Liver (tissue), 9 donors: ENCODE results near the gene FGF12. TPM values are rescaled to one million over a fixed set of nuclear protein-coding genes. Genes with fewer than 3 reads are reported as not detected.

Experiments used
- DNase-seq: peaks from one replicate; pipeline ENCODE4 v3.0.0-alpha.2; 2017; ENCODE audit warnings: low spot score
- H3K27ac ChIP-seq, 2 donors: one replicate each; pipeline ENCODE4 v1.7.0; 2013; ENCODE audit warnings: inconsistent platforms in 2 of 2, low read length in 2 of 2, control low read depth in 1 of 2, low read depth in 1 of 2, mild to moderate bottlenecking in 1 of 2
- H3K27me3 ChIP-seq, 4 donors: one replicate each; pipeline versions ENCODE4 v1.6.1 to v1.7.0; 2013; ENCODE audit warnings: low read length in 3 of 4, inconsistent platforms in 1 of 4, mild to moderate bottlenecking in 1 of 4, moderate library complexity in 1 of 4; ENCODE audit not compliant: control insufficient read depth in 4 of 4, insufficient read depth in 4 of 4
- H3K36me3 ChIP-seq, 4 donors: one replicate each; pipeline versions ENCODE4 v1.6.1 to v1.7.0; 2013; ENCODE audit warnings: low read length in 3 of 4, mild to moderate bottlenecking in 3 of 4, low read depth in 1 of 4, moderate library complexity in 1 of 4; ENCODE audit not compliant: control insufficient read depth in 4 of 4, insufficient read depth in 3 of 4
- H3K4me1 ChIP-seq, 4 donors: one replicate each; pipeline versions ENCODE4 v1.6.1 to v1.7.0; 2013; ENCODE audit warnings: low read length in 3 of 4, mild to moderate bottlenecking in 3 of 4, moderate library complexity in 1 of 4; ENCODE audit not compliant: control insufficient read depth in 4 of 4, insufficient read depth in 4 of 4
- H3K4me3 ChIP-seq, 3 donors: one replicate each; pipeline versions ENCODE4 v1.6.1 to v1.7.0; 2013; ENCODE audit warnings: low read length in 3 of 3, control low read depth in 1 of 3, low read depth in 1 of 3, mild to moderate bottlenecking in 1 of 3
- H3K9ac ChIP-seq, 2 donors: one replicate each; pipeline ENCODE4 v1.7.0; 2013; ENCODE audit warnings: low read length in 2 of 2, mild to moderate bottlenecking in 2 of 2, moderate library complexity in 2 of 2, control low read depth in 1 of 2, low read depth in 1 of 2
- H3K9me3 ChIP-seq, 4 donors: one replicate each; pipeline versions ENCODE4 v1.6.1 to v1.7.0; 2013; ENCODE audit warnings: low read length in 3 of 4; ENCODE audit not compliant: control insufficient read depth in 4 of 4
- CTCF ChIP-seq: fragments of 150-350 bp; IDR thresholded peaks from 2 replicates; pipeline ENCODE4 v1.5.1; 2017; ENCODE audit warnings: improper control_type of control experiment, low read depth, low read length; ENCODE audit not compliant: missing input control
- EGR1 ChIP-seq, 2 donors: IDR thresholded peaks; 2 replicates each; pipeline ENCODE4 v1.6.1; 2016 to 2018; ENCODE audit warnings: antibody characterized with exemption in 2 of 2, low read depth in 2 of 2
- FOXA1 ChIP-seq: IDR thresholded peaks from 2 replicates; pipeline ENCODE4 v1.6.1; 2016; ENCODE audit warnings: antibody characterized with exemption
- FOXA2 ChIP-seq: IDR thresholded peaks from 2 replicates; pipeline ENCODE4 v1.6.1; 2016; ENCODE audit warnings: antibody characterized with exemption
- GABPA ChIP-seq, 2 donors: IDR thresholded peaks in 1 of 2; conservative IDR thresholded peaks in 1 of 2; 2 replicates each; pipeline ENCODE4 v1.6.1; 2016; ENCODE audit warnings: antibody characterized with exemption in 2 of 2, mild to moderate bottlenecking in 1 of 2, moderate library complexity in 1 of 2
- HNF4A ChIP-seq, 2 donors: conservative IDR thresholded peaks; 2 replicates each; pipeline ENCODE4 v1.6.1; 2016; ENCODE audit warnings: antibody characterized with exemption in 2 of 2, mild to moderate bottlenecking in 2 of 2
- HNF4G ChIP-seq: IDR thresholded peaks from 2 replicates; pipeline ENCODE4 v1.6.1; 2016; ENCODE audit warnings: antibody characterized with exemption
- JUND ChIP-seq, 2 donors: IDR thresholded peaks; 2 replicates each; pipeline ENCODE4 v1.6.1; 2016; ENCODE audit warnings: antibody characterized with exemption in 2 of 2
- MAX ChIP-seq: IDR thresholded peaks from 2 replicates; pipeline ENCODE4 v1.6.1; 2016; ENCODE audit warnings: antibody characterized with exemption
- NR2F2 ChIP-seq: IDR thresholded peaks from 2 replicates; pipeline ENCODE4 v1.6.1; 2016; ENCODE audit warnings: antibody characterized with exemption
- RAD21 ChIP-seq, 2 donors: IDR thresholded peaks; 2 replicates each; pipeline ENCODE4 v1.6.1; 2016; ENCODE audit warnings: antibody characterized with exemption in 2 of 2, mild to moderate bottlenecking in 2 of 2
- RXRA ChIP-seq, 2 donors: IDR thresholded peaks; 2 replicates each; pipeline ENCODE4 v1.6.1; 2017 to 2018; ENCODE audit warnings: antibody characterized with exemption in 2 of 2, mild to moderate bottlenecking in 1 of 2
- SP1 ChIP-seq: IDR thresholded peaks from 2 replicates; pipeline ENCODE4 v1.6.1; 2018; ENCODE audit warnings: antibody characterized with exemption, mild to moderate bottlenecking
- TAF1 ChIP-seq: conservative IDR thresholded peaks from 2 replicates; pipeline ENCODE4 v1.6.1; 2016; ENCODE audit warnings: antibody characterized with exemption, mild to moderate bottlenecking
- YY1 ChIP-seq: IDR thresholded peaks from 2 replicates; pipeline ENCODE4 v1.6.1; 2016; ENCODE audit warnings: antibody characterized with exemption, mild to moderate bottlenecking
- ZBTB33 ChIP-seq: IDR thresholded peaks from 2 replicates; pipeline ENCODE4 v1.6.1; 2016; ENCODE audit warnings: antibody characterized with exemption
- WGBS: extraction: QIAGEN DNeasy Blood & Tissue Kit; methylation state at CpG from one replicate; pipeline ENCODE4 v1.1.7; 2013; 5-methylcytosine and 5-hydroxymethylcytosine counted together
- polyA plus RNA-seq, 2 donors: library from polyadenylated mRNA; stranded (reverse) in 1 of 2; unstranded in 1 of 2; fragments of 200-250 nt in 1 of 2; fragments of >200 nt in 1 of 2; fragmentation: Nextera tagmentation in 1 of 2; extraction: Ambion mirVana in 1 of 2; gene quantifications; one replicate each; pipeline versions ENCODE4 v1.2.1 to v1.2.3, GENCODE V29; 2013 to 2015
- total RNA-seq, 2 donors: library from RNA; depleted of rRNA; stranded (reverse); fragments of >200 nt; gene quantifications; one replicate each; pipeline ENCODE4 v1.2.3, GENCODE V29; 2014
- TF ChIP-seq, protein P1 (sequence below): IDR thresholded peaks from 2 replicates; pipeline ENCODE4 v1.6.1; 2016; ENCODE audit warnings: antibody characterized with exemption, mild to moderate bottlenecking
- donor health status: healthy.
- donor health status: healthy.
- donor health status: healthy.
- donor health status: healthy.
- donor health status: healthy.

FGF12 gene
- total and polyA plus RNA-seq, 4 donors: 0.11 to 0.59 (median 0.19) TPM

- no peak for DNase-seq
- H3K4me3 ChIP-seq: no peak overlapping the region
- H3K27ac ChIP-seq: peak overlapping the region in 1 of 2 donors; percentile 68
Observed at GRCh38 chr3:192570315-192570714, 157.0 kb downstream of the FGF12 start.

GRCh38 chr3:192566706-192567290, 160.5 kb downstream of the FGF12 start:
- H3K9me3 ChIP-seq: no peaks in the 10 kb centered on the region

More at GRCh38 chr3:192570315-192570714, 157.0 kb downstream of the FGF12 start:
- H3K9ac ChIP-seq: no peak overlapping the region
- no peaks in the 10 kb centered on the region for H3K9me3 ChIP-seq
- H3K36me3 ChIP-seq: no peaks in the 10 kb centered on the region
- peak; percentile 27 for TF ChIP-seq SP1
- no peak for TF ChIP-seq TAF1
- TF ChIP-seq HNF4G: no peak
- TF ChIP-seq MAX: no peak
- peak in 1 of 2 donors; percentile 52 for TF ChIP-seq RXRA (IDR thresholded peaks at IDR 0.05)
- peak; percentile 37 for TF ChIP-seq NR2F2
- TF ChIP-seq EGR1 (IDR thresholded peaks at IDR 0.05; ENCODE audit: low read depth in 2 of 2): peak in 1 of 2 donors; percentile 20
- peak; percentile 37 for TF ChIP-seq ZBTB33
- TF ChIP-seq FOXA2: no peak
- peak; percentile 56 to 65 for TF ChIP-seq HNF4A (conservative IDR thresholded peaks at IDR 0.05)
- TF ChIP-seq JUND (IDR thresholded peaks at IDR 0.05): no peak
- no peak for TF ChIP-seq FOXA1
- no peaks in the 10 kb centered on the region for H3K27me3 ChIP-seq
- peaks cover 0 to 12% (median 6%) of the 10 kb centered on the region in 4 donors for H3K4me1 ChIP-seq

More at GRCh38 chr3:192566706-192567290, 160.5 kb downstream of the FGF12 start:
- Histone ChIP-seq H3K27me3 (no peaks in the 10 kb centered on the region), H3K4me3 (no peak overlapping the region), H3K27ac (no peak overlapping the region), H3K36me3 (no peaks in the 10 kb centered on the region), H3K9ac (no peak overlapping the region), H3K4me1 (peaks cover 0 to 10% (median 1%) of the 10 kb centered on the region in 4 donors)
- 10% methylated on average over 6 of the region's 6 CpGs for WGBS
- TF ChIP-seq JUND (IDR thresholded peaks at IDR 0.05) (no peak), NR2F2 (no peak), TAF1 (no peak), FOXA2 (no peak), EGR1 (IDR thresholded peaks at IDR 0.05; ENCODE audit: low read depth in 2 of 2) (no peak), MAX (no peak), HNF4G (no peak), RAD21 (IDR thresholded peaks at IDR 0.05) (peak; percentile 98 to 99), HNF4A (conservative IDR thresholded peaks at IDR 0.05) (no peak), FOXA1 (no peak), ZBTB33 (no peak), YY1 (no peak), GABPA (IDR thresholded peaks at IDR 0.05 in 1 of 2, conservative IDR thresholded peaks at IDR 0.05 in 1 of 2) (no peak), CTCF (peak; percentile 78), RXRA (IDR thresholded peaks at IDR 0.05) (no peak)
- TF ChIP-seq, protein P1, sequence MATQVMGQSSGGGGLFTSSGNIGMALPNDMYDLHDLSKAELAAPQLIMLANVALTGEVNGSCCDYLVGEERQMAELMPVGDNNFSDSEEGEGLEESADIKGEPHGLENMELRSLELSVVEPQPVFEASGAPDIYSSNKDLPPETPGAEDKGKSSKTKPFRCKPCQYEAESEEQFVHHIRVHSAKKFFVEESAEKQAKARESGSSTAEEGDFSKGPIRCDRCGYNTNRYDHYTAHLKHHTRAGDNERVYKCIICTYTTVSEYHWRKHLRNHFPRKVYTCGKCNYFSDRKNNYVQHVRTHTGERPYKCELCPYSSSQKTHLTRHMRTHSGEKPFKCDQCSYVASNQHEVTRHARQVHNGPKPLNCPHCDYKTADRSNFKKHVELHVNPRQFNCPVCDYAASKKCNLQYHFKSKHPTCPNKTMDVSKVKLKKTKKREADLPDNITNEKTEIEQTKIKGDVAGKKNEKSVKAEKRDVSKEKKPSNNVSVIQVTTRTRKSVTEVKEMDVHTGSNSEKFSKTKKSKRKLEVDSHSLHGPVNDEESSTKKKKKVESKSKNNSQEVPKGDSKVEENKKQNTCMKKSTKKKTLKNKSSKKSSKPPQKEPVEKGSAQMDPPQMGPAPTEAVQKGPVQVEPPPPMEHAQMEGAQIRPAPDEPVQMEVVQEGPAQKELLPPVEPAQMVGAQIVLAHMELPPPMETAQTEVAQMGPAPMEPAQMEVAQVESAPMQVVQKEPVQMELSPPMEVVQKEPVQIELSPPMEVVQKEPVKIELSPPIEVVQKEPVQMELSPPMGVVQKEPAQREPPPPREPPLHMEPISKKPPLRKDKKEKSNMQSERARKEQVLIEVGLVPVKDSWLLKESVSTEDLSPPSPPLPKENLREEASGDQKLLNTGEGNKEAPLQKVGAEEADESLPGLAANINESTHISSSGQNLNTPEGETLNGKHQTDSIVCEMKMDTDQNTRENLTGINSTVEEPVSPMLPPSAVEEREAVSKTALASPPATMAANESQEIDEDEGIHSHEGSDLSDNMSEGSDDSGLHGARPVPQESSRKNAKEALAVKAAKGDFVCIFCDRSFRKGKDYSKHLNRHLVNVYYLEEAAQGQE: no peak
- peak; percentile 68 for DNase-seq
